Rectal smooth muscle tissue (tissue), 1 donor: Measurements from ENCODE around the gene TBX15.

Experiments
- H3K27ac ChIP-seq: one replicate; pipeline ENCODE4 v1.7.0; 2013; ENCODE audit warnings: low read depth, low read length, inconsistent platforms
- H3K27me3 ChIP-seq: one replicate; pipeline ENCODE4 v1.7.0; 2013; ENCODE audit warnings: low read length; ENCODE audit not compliant: control insufficient read depth, insufficient read depth
- H3K36me3 ChIP-seq: one replicate; pipeline ENCODE4 v1.7.0; 2013; ENCODE audit warnings: low read length; ENCODE audit not compliant: control insufficient read depth, insufficient read depth
- H3K4me1 ChIP-seq: one replicate; pipeline ENCODE4 v1.7.0; 2013; ENCODE audit warnings: low read length; ENCODE audit not compliant: control insufficient read depth, insufficient read depth
- H3K4me3 ChIP-seq: one replicate; pipeline ENCODE4 v1.7.0; 2013; ENCODE audit warnings: low read length
- H3K9ac ChIP-seq: one replicate; pipeline ENCODE4 v1.7.0; 2013; ENCODE audit warnings: low read length

TBX15 gene

GRCh38 chr1:118987468-118988185, 516 bp downstream of the TBX15 start:
- Histone ChIP-seq H3K9ac (no peak overlapping the region), H3K27me3 (peaks cover 70% of the 10 kb centered on the region), H3K27ac (no peak overlapping the region)

GRCh38 chr1:118986555-118987467, 1.3 kb downstream of the TBX15 start:
- peak overlapping the region; percentile 42 for H3K4me3 ChIP-seq
- no peaks in the 10 kb centered on the region for H3K36me3 ChIP-seq
- H3K27ac ChIP-seq: no peak overlapping the region
- peaks cover 67% of the 10 kb centered on the region for H3K27me3 ChIP-seq
- no peak overlapping the region for H3K9ac ChIP-seq
- peaks cover 3% of the 10 kb centered on the region for H3K4me1 ChIP-seq

More at GRCh38 chr1:118987468-118988185, 516 bp downstream of the TBX15 start:
- H3K36me3 ChIP-seq: no peaks in the 10 kb centered on the region
- peaks cover 3% of the 10 kb centered on the region for H3K4me1 ChIP-seq
- peak overlapping the region; percentile 42 for H3K4me3 ChIP-seq

- no peak overlapping the region for H3K9ac ChIP-seq
- H3K4me3 ChIP-seq: no peak overlapping the region
- H3K4me1 ChIP-seq: peaks cover 3% of the 10 kb centered on the region
- peaks cover 62% of the 10 kb centered on the region for H3K27me3 ChIP-seq
- no peak overlapping the region for H3K27ac ChIP-seq
- H3K36me3 ChIP-seq: no peaks in the 10 kb centered on the region
Observed at GRCh38 chr1:118985640-118986554, 2.2 kb downstream of the TBX15 start.

GRCh38 chr1:118984722-118985639, 3.2 kb downstream of the TBX15 start:
- no peak overlapping the region for H3K9ac ChIP-seq
- H3K4me3 ChIP-seq: peak overlapping the region; percentile 42
- peaks cover 55% of the 10 kb centered on the region for H3K27me3 ChIP-seq
- no peak overlapping the region for H3K27ac ChIP-seq
- H3K36me3 ChIP-seq: no peaks in the 10 kb centered on the region
- peaks cover 3% of the 10 kb centered on the region for H3K4me1 ChIP-seq

GRCh38 chr1:118984086-118984721, 3.9 kb downstream of the TBX15 start:
- H3K9ac ChIP-seq: no peak overlapping the region
- no peaks in the 10 kb centered on the region for H3K36me3 ChIP-seq
- H3K4me3 ChIP-seq: peak overlapping the region; percentile 42
- H3K27ac ChIP-seq: no peak overlapping the region
- peaks cover 58% of the 10 kb centered on the region for H3K27me3 ChIP-seq
- H3K4me1 ChIP-seq: peaks cover 3% of the 10 kb centered on the region

- H3K36me3 ChIP-seq: no peaks in the 10 kb centered on the region
- H3K27me3 ChIP-seq: peaks cover 55% of the 10 kb centered on the region
- no peak overlapping the region for H3K9ac ChIP-seq
- H3K4me3 ChIP-seq: no peak overlapping the region
- peaks cover 3% of the 10 kb centered on the region for H3K4me1 ChIP-seq
- H3K27ac ChIP-seq: no peak overlapping the region
Observed at GRCh38 chr1:118983558-118984041, 4.5 kb downstream of the TBX15 start.

- Histone ChIP-seq H3K27me3 (peaks cover 54% of the 10 kb centered on the region), H3K4me3 (no peak overlapping the region), H3K9ac (no peak overlapping the region), H3K27ac (no peak overlapping the region), H3K36me3 (no peaks in the 10 kb centered on the region), H3K4me1 (peaks cover 3% of the 10 kb centered on the region)
Observed at GRCh38 chr1:118982821-118983557, 5.2 kb downstream of the TBX15 start.

- Histone ChIP-seq H3K9ac (no peak overlapping the region), H3K27ac (no peak overlapping the region), H3K4me3 (no peak overlapping the region), H3K36me3 (no peaks in the 10 kb centered on the region), H3K4me1 (no peaks in the 10 kb centered on the region), H3K27me3 (peaks cover 51% of the 10 kb centered on the region)
Observed at GRCh38 chr1:118982266-118982665, 5.9 kb downstream of the TBX15 start.

- Histone ChIP-seq H3K9ac (no peak overlapping the region), H3K4me1 (no peaks in the 10 kb centered on the region), H3K27me3 (peaks cover 43% of the 10 kb centered on the region), H3K27ac (no peak overlapping the region), H3K4me3 (no peak overlapping the region), H3K36me3 (no peaks in the 10 kb centered on the region)
Observed at GRCh38 chr1:118981436-118981835, 6.7 kb downstream of the TBX15 start.

- H3K4me3 ChIP-seq: no peak overlapping the region
- H3K9ac ChIP-seq: no peak overlapping the region
- H3K27ac ChIP-seq: no peak overlapping the region
- H3K4me1 ChIP-seq: no peaks in the 10 kb centered on the region
- H3K36me3 ChIP-seq: no peaks in the 10 kb centered on the region
- H3K27me3 ChIP-seq: peaks cover 29% of the 10 kb centered on the region
Observed at GRCh38 chr1:118979754-118980575, 8.2 kb downstream of the TBX15 start.
